MCF 10A (cell line): ENCODE measurements around the gene KRTAP4-11. TPM values are rescaled to one million over a fixed set of nuclear protein-coding genes. Genes with fewer than 3 reads are reported as not detected.
"Not testable (repeated sequence)": the region's sequence is repeated elsewhere in the genome, so short reads cannot be mapped to it uniquely, and the experiment has no call there.

Experiments used
- BruUV-seq: library from RNA; stranded (reverse); fragments of 400-500 nt; replicated peaks from 2 replicates; lab custom pipeline; 2021; lab: Mats Ljungman, UMichigan
- CTCF ChIA-PET: fragments of 300-600 bp; sonication (Branson Sonifier 250); formaldehyde crosslinking; extraction: SDS; loops from one replicate; lab custom pipeline; 2021; ENCODE audit warnings: antibody characterized with exemption, inconsistent platforms; lab: Yijun Ruan, JAX
- POLR2A ChIA-PET: fragments of 300-600, 350-650 bp; sonication (Branson Sonifier 250); formaldehyde crosslinking; extraction: SDS; loops from one replicate; lab custom pipeline; 2020; ENCODE audit warnings: antibody characterized with exemption, inconsistent platforms; lab: Yijun Ruan, JAX
- DNase-seq: peaks from one replicate; pipeline ENCODE4 v3.0.0-alpha.2; 2018; ENCODE audit not compliant: unreplicated experiment
- H3K27ac Mint-ChIP-seq: one replicate; pipeline ENCODE4 v1.8.0; 2022; ENCODE audit warnings: mild to moderate bottlenecking, low read depth, mixed read lengths; ENCODE audit not compliant: unreplicated experiment
- H3K27me3 Mint-ChIP-seq: one replicate; pipeline ENCODE4 v1.8.0; 2022; ENCODE audit warnings: mixed read lengths; ENCODE audit not compliant: insufficient read depth, unreplicated experiment
- H3K36me3 Mint-ChIP-seq: one replicate; pipeline ENCODE4 v1.8.0; 2022; ENCODE audit warnings: mild to moderate bottlenecking, moderate library complexity, mixed read lengths; ENCODE audit not compliant: insufficient read depth, unreplicated experiment
- H3K4me1 Mint-ChIP-seq: one replicate; pipeline ENCODE4 v1.8.0; 2022; ENCODE audit warnings: mixed read lengths; ENCODE audit not compliant: insufficient read depth, unreplicated experiment
- H3K4me3 Mint-ChIP-seq: one replicate; pipeline ENCODE4 v1.8.0; 2022; ENCODE audit warnings: mild to moderate bottlenecking, moderate library complexity, mixed read lengths; ENCODE audit not compliant: unreplicated experiment
- H3K9me3 Mint-ChIP-seq: one replicate; pipeline ENCODE4 v1.8.0; 2022; ENCODE audit warnings: mixed read lengths; ENCODE audit not compliant: unreplicated experiment
- CTCF ChIP-seq: fragments of 200-600 bp; IDR thresholded peaks from one replicate; pipeline ENCODE4 v1.8.0; 2022; ENCODE audit warnings: antibody characterized with exemption, mild to moderate bottlenecking; ENCODE audit not compliant: unreplicated experiment
- intact Hi-C: fragments of 100-400 bp; cut with micrococcal nuclease; formaldehyde crosslinking; loops from 2 replicates; pipeline ENCODE4 v1.14.1; 2022
- total RNA-seq: library from RNA; stranded (reverse); gene quantifications from 2 replicates; pipeline ENCODE4 v1.2.3, GENCODE V29; 2022

KRTAP4-11 gene
- total RNA-seq, 1 experiment from 2014 or later: not detected

DNA sequence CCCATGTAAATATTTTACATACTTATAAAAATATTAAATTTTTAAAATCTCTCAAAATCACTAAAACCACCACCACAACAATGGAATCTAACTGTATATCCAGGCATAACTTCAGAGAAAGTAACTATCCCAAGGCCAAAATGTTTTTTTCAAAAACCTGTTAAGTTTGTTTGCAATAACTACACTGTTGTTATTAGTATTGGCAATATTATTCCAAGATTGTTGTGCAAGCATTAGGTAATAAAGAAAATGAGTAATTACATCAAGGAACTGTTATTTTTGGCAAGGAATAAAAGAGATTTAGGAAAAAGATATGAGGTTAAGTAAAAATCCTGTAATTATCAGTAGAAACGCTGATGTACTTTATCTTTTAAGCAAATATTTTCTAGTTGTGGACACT is 9.2 kb upstream of the KRTAP4-11 start:
- intact Hi-C loops: no loop called here
- no peak overlapping the region for H3K4me3 Mint-ChIP-seq
- peaks cover 14% of the 10 kb centered on the region for H3K4me1 Mint-ChIP-seq
- ChIA-PET POLR2A (no interaction called here), CTCF (interaction anchor here (0.6 kb wide), 1 partner anchor 196 kb away, joined by 3 read pairs; no protein-coding TSS in a partner anchor)
- peaks cover 14% of the 10 kb centered on the region for H3K9me3 Mint-ChIP-seq
- peak; percentile 1 for DNase-seq
- H3K27ac Mint-ChIP-seq: no peak overlapping the region
- H3K27me3 Mint-ChIP-seq: no peaks in the 10 kb centered on the region
- H3K36me3 Mint-ChIP-seq: no peaks in the 10 kb centered on the region
- no TSS peak for BruUV-seq
- no peak for TF ChIP-seq CTCF

GRCh38 chr17:41126412-41126811 is 8.2 kb upstream of the KRTAP4-11 start:
- Mint-ChIP-seq H3K4me1 (peaks cover 5% of the 10 kb centered on the region), H3K4me3 (no peak overlapping the region), H3K27me3 (no peaks in the 10 kb centered on the region), H3K9me3 (peaks cover 18% of the 10 kb centered on the region), H3K27ac (no peak overlapping the region), H3K36me3 (no peaks in the 10 kb centered on the region)
- no TSS peak for BruUV-seq
- no peak for TF ChIP-seq CTCF
- DNase-seq: no peak
- ChIA-PET POLR2A (interaction anchor here (0.7 kb wide), 1 partner anchor 33 kb away, joined by 3 read pairs; no protein-coding TSS in a partner anchor), CTCF (no interaction called here)
- intact Hi-C loops: no loop called here

- no peak overlapping the region for H3K4me3 Mint-ChIP-seq
- H3K27ac Mint-ChIP-seq: no peak overlapping the region
- no peaks in the 10 kb centered on the region for H3K36me3 Mint-ChIP-seq
- H3K4me1 Mint-ChIP-seq: peaks cover 5% of the 10 kb centered on the region
- POLR2A ChIA-PET: no interaction called here
- BruUV-seq: no TSS peak
- no peak for DNase-seq
- CTCF ChIA-PET: no interaction called here
- no peak for TF ChIP-seq CTCF
- H3K9me3 Mint-ChIP-seq: peaks cover 13% of the 10 kb centered on the region
- intact Hi-C loops: no loop called here
- no peaks in the 10 kb centered on the region for H3K27me3 Mint-ChIP-seq
Measured at GRCh38 chr17:41125064-41125463, 6.9 kb upstream of the KRTAP4-11 start.

- H3K9me3 Mint-ChIP-seq, H3K4me1 Mint-ChIP-seq, H3K36me3 Mint-ChIP-seq, BruUV-seq, CTCF ChIA-PET, H3K27me3 Mint-ChIP-seq, DNase-seq, H3K27ac Mint-ChIP-seq, intact Hi-C loops, H3K4me3 Mint-ChIP-seq: not testable (repeated sequence)
- POLR2A ChIA-PET: interaction anchor here (0.5 kb wide), 1 partner anchor 740 kb away, joined by 3 read pairs; no protein-coding TSS in a partner anchor
Measured at GRCh38 chr17:41123991-41124371, 5.8 kb upstream of the KRTAP4-11 start, which contains the start of gene KRTAP4-12. TSS of gene KRTAP4-12 (minus strand) at chr17:41124182. CDS start at chr17:41124122, 60 bp downstream.

- H3K9me3 Mint-ChIP-seq, H3K4me1 Mint-ChIP-seq, BruUV-seq, CTCF ChIA-PET, H3K4me3 Mint-ChIP-seq, H3K27ac Mint-ChIP-seq, H3K27me3 Mint-ChIP-seq, intact Hi-C loops, DNase-seq, H3K36me3 Mint-ChIP-seq: not testable (repeated sequence)
- POLR2A ChIA-PET: interaction anchor here (0.5 kb wide), 1 partner anchor 741 kb away, joined by 3 read pairs; no protein-coding TSS in a partner anchor
Measured at GRCh38 chr17:41123292-41123990, 5.3 kb upstream of the KRTAP4-11 start.
